ENCODE measurements around the gene SNX24.
A peak's percentile ranks its signal among the peaks of the same experiment; 100 is the strongest.
"Not testable (repeated sequence)": the region's sequence is repeated elsewhere in the genome, so short reads cannot be mapped to it uniquely, and the experiment has no call there.

The SNX24 gene, protein sequence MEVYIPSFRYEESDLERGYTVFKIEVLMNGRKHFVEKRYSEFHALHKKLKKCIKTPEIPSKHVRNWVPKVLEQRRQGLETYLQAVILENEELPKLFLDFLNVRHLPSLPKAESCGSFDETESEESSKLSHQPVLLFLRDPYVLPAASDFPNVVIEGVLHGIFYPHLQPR

DNA sequence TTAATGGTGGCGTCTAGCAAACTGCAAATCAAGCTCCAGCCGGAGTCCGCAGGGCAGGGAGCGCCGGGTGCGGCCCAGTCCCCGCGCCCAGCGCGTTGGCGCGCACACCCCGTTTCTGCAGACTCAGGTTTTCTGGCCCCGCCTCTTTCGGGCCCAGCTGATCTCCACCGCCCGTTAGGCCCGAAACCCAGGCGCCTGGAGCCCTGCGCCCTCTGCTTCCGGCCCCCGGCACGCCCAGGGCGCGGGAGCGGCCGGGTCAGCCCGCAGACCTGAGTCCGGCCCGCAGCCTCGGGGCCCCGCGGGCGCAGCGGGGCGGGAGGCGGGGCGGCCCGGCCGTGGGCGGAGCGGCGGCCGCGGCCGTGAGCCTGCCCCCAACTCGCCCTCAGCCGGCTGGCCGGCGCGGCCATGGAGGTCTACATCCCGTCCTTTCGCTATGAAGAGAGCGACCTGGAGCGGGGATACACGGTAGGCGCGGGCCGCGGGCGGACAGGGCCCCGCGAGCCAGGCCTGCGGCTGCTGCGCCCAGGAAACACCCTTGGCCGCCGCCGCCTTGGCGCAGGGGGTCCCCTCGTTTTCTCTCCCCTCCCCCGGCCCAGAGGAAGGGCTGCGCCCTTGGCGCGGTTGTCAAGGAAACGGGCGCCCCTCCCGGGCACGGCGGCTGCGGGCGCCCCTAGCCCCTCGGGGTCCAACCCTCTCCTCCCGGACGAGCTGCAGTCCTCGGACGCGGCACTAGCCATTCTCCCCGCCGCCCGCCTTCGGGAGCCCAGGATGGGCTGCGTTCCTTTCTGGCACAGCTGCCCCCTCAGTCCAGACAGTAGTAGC is at the start of gene SNX24:
Gene SNX24 (plus strand): TSS at position 385 of the 822 bp plus-strand sequence. CDS start 21 bp downstream, at position 406.
- peak; percentile 61 to 81 for DNase-seq

DNA sequence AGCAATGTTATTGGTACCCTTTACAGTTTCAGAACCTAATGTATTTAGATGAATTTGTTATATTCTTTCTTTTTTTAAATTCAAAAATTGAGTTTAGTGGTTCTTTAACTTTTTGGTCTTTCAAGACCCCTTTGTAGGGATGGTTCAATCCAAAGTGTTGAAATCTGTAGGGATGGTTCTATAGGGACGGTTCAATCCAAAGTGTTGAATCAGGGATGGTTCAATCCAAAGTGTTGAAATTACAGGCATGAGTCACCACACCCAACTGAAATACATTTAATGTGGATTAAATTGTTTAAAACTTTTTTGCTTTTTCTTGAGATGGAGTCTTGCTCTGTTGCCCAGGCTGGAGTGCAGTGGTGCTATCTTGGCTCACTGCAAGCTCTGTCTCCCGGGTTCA is 39.9 kb upstream of the SNX24 start:
- no peak for DNase-seq

DNA sequence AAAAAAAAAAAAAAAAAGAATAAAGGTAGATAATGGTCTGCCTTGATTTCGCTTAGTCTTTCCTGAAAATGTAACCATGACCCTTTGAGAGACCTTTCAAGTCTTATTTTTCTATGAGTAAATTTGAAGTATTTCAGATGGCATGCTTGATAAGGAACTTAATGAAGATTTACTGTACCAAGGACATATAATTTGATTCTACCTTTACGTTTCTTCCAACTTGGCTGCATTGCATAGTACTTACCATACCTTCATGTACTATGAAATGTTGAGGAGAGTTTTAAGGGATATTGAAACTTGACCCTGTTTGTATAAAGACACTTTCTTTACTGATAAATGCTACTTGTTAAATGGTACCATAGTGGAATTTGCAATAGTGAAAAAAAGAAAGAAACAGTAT is 35.0 kb upstream of the SNX24 start:
- DNase-seq, result no peak

DNA sequence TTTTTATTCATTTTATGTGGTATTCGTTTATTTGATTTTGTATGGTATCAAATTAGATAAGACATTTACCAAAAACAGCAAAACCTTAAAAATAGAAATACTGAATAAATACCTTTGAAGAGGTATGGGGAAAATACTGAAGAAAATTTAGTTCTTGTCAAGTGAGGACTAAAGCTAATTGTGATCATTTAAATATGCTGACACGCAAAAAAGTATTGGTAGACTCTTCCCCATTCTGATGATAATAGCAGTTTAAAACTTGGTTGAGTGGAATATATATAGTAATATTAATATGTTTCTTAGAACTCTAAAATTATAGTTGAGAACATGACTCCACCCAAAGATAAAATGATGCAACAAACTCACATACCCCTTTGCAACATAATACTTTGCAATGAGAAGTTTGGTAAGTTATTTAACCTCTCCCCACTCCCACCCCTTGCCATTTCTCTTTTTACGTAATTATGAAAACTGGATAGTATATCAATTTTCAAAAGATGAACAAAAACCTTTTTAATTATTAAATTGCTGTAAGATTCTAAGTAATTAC is 30.1 kb upstream of the SNX24 start:
- DNase-seq, result no peak

DNA sequence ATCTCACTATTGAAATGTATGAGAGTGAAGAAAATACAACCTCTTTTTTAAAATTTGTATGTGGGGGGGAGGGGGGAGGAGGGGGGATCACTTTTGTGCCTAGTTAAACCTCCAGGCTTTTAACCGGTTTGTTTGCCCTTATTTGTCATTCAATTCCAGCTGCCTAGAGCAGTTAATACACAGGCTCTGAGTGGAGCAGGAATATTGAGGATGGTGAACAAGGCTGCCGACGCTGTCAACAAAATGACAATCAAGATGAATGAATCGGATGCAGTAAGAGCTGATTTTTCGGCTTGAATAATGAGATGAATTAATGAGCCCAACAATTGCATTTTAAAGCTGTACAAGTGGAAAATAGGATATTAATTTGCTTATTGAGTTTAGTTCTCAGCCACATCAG is 28.7 kb upstream of the SNX24 start:
- DNase-seq, result no peak

DNA sequence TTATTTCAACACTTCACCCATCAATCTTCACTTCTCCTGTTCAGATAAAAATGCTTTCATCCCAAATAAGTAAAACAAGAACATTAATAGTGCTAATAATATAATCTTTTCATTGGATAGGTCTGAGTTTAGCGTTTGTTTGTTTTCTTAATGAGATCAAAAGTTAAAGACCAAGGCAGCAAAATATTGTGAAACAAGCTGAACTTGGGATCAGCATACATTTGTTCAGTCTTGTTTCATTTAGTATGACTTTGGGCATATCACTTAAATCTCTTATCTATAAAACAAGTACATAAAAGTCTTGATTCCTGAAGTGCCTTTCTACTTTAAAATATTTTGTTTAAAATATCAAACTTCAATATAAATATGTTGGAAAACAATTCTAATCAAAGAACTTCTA is 13.4 kb upstream of the SNX24 start:
- no peak for DNase-seq

DNA sequence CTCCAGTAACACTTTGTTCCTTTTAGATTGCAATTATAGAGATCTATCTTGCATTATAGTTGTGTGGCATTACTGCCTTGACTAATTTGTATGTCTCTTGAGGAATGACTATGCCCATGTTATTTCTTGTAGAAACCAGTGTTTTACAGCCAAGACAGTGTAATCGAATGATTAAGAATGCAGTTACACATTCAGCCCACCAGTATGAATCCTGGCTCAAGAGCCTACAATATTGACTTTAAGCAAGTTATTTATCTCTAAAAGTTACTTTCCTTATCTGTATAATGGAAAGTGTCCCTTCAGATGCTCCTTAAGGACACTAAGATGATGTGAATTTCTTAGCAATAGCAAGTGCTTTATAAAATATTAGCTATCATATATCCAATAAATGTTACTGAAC is 9.7 kb upstream of the SNX24 start:
- DNase-seq, result no peak

DNA sequence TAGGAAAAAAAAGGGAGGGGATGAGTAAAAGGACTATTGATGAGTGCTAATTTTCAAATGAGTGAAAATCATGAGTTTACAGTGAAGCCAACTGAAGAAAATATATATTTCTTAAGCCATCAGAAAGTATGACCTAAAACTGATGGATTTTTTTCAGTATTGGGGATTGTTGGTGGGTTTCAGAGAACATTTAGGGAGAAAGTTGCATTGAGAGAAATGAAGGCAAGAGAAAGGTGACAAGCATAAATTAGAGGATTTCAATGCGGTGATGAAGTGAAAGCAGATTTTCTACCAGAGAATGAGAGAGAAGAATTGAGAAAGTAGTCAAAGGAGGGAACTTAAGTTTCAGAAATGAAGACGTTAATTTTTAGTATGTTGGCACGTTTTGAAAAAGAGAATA is 8.5 kb upstream of the SNX24 start:
- DNase-seq, result no peak

DNA sequence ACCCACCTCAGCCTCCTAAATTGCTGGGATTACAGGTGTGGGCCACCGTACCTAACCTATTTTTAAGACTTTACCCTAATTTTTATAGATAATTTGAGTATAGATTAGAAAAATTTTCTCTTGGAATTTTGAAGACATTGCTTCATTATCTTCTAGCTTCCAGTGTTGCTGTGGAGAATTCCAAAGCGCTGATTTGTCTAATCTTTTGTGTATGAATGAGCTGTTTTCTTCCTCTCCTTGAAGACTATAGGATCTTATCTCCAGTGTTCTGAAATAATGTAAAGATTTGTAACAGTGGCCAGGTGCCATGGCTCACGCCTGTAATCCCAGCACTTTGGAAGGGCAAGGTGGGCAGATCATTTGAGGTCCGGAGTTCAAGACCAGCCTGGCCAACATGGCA is 5.7 kb upstream of the SNX24 start:
- DNase-seq, result no peak

DNA sequence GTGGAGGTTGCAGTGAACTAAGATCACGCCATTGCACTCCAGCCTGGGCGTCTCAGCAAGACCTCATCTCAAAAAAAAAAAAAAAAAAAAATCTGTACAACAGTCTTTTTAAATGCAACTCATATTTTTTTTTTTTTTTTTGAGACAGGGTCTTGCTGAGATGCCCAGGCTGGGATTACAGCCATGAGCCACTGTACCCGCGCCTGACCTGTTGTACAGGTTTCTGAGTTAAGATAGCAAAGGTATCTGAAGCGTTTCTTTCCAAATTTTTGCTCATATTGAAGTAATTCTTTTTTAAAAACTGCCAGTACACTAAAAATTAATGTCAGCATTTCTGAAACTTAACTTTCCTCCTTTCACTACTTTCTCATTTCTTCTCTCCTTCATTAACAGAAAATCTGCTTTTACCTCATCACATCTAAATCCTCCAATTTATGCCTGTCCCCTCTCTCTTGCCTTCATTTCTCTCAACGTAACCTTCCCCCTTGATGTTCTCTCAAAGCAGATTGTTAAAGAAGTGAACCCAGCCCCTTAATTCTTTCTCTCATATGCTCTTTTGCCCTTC is 3.3 kb upstream of the SNX24 start:
- no peak for DNase-seq

DNA sequence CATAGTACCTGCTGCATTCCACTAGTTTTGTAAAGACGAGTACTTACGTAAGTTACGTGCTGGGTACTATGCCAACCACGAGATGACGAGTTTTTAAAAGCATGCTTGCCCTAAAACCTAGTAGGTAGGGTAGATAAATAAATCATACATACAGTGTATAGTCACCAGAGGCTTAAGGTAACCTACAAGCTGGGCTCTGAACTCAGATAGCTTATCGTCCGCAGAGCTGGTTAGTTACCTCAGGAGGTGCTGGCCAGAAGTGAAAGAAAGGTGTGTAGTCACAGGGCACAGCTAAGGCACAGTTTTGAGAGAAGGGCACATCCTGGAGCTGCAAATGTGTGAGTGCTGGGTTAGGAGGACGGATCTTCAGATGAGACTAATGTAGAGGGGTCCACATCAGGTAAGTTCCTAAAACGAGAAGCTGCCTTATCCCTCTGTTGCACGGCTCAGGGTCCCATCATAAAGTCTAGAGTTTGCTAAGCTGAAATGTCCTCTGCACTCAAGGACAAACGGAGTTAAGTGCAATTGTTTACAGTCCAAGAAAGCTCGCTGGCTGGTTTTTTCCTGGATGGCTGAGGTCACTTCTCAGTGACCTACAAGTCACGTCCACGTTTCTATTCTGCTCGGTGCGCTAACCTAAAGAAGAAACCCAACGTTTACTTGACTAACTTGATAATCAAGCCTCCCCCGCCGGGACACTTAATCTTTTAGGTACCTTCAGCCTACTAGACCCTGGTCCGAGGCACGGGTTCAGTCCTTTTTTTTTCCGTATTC is 1.1 kb upstream of the SNX24 start:
- DNase-seq, result peak in 1 of 2 donors; percentile 10

DNA sequence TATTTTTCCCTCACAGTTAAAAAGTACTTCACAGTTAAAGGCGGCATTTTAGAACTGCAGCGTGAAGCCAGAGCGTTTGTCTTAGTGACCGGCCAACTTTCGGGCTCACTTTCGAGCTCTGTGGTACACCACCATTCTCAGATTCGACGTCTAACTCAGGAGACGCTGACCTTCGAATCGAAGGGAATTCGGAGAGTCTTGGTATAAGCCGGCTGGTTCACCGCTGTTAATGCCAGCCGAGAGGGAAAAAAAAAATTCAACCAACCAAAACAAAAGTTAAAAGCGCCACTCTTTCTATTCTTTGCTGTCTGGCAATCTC is 544 bp upstream of the SNX24 start:
- DNase-seq, result no peak

DNA sequence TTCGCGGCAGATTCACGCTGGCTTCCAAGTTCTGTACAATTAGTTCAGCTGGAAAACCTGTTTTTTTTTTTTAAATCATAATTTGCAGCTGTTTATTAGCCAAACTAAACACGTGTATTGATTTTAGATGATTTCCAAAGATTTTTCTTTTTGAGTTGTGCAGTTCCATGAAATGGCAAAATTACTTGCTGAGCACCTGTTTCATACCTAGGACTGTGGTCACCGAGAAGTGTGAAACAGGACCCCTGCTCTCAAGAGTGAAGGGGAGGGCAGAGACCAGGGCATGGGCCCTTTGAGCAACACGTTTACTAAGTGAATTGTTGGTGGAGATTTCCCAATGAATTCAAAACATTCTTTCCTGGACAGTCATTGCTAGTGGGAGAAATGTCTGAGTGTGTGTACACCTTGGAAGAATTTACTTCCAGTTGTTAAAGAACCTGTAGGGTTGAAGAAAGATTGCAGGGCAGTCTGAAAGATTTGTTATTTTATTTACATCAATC is 688 bp downstream of the SNX24 start:
- peak in 1 of 2 donors; percentile 10 for DNase-seq

DNA sequence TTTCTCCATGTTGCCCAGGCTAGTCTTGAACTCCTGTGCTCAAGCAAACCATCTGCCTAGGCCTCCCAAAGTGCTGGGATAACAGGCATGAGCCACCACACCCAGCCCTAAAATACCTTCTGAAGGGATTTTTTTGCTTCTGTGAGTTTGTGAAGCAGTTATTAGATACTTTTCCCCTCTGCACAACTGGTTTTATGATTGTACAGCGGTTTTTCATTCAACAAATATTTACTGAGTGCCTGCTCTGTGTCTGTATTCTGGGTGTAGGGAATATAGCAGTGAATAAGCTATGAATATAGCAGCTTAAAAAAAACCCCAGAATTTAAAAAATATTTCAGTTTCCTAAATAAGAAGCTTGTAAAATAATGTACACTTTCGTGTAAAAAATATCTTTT is 2.3 kb downstream of the SNX24 start:
- DNase-seq, result no peak

DNA sequence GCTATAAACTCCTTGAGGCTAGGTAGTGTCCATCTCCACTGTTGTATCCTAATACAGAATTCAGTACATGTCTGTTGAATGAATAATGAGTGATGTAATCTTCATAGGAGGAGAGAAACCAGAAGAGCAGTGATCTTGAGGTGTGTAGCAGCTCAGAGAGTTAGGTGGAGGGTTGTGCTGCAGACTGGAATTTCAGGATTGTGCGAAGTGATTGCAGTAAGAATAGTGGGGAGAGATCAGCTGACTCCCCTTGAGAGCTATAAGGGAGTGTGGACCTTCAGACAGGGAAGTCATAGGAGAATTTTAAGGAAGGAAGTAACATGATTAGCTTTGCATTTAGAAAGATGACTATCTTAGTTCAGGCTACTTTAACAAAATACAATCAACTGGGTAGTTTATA is 4.4 kb downstream of the SNX24 start:
- DNase-seq, result no peak

DNA sequence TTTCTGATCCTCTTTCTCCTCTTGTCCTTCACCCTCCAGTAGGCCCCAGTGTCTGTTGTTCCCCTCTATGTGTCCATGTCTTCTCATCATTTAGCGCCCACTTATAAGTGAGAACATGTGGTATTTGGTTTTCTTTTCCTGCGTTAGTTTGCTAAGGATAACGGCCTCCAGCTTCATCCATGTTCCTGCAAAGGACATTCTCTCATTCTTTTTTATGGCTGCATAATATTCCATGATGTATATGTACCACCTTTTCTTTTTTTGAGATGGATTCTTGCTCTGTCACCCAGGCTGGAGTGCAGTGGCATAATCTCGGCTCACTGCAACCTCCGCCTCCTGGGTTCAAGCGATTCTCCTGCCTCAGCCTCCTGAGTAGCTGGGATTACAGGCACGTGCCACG is 12.1 kb downstream of the SNX24 start:
- DNase-seq, result not testable (repeated sequence)

DNA sequence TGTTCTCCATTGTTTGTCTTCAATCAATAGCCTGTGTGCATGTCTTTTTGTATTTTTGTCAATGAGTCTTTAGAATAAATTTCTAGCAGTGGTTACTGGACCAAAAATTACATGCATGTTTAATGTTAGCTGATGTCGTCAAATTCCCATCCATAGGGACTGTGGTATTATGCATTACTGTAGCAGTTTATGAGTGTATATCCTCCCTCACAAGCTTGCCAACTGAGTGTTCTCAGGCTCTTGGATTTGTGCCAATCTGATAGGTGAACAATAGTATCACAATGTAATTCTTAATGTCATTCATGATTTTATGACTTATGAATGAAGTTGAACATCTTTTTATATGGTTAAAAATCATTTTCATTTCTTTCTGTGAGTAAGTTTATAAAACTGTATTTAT is 13.0 kb downstream of the SNX24 start:
- DNase-seq, result no peak

DNA sequence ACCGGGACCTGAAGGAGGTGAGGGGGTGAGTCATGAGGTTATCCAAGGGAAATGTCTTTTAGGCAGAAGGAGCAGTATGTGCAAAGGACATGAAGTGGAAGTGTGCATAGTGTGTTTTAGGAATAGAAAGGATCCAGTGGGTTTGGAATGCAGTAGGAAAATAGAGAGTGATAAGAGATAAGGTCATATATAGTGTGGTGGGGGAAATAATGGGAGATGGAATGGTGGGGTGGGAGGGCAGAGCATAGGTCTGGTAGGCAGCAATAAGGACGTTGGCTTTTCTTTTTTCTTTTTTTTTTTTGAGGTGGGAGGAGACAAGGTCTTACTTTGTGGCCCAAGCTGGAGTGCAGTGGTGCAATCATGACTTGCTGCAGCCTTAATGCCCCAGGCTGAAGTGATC is 17.8 kb downstream of the SNX24 start:
- no peak for DNase-seq

DNA sequence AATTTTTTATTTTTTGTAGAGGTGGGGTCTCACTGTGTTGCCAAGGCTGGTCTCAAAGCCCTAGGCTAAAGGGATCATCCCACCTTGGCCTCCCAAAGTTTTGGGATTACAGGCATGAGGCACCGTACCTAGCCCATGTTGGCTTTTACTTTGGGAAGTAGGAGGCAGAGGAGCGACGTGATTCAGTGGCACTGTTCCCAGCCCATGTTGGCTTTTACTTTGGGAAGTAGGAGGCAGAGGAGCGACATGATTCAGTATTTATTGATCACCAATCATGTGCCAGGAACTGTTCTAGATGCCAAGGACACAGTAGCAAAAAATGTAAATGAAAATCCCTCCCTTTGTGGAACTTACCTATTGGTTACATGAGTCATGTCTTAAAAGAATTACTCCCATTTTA is 18.3 kb downstream of the SNX24 start:
- DNase-seq, result no peak

DNA sequence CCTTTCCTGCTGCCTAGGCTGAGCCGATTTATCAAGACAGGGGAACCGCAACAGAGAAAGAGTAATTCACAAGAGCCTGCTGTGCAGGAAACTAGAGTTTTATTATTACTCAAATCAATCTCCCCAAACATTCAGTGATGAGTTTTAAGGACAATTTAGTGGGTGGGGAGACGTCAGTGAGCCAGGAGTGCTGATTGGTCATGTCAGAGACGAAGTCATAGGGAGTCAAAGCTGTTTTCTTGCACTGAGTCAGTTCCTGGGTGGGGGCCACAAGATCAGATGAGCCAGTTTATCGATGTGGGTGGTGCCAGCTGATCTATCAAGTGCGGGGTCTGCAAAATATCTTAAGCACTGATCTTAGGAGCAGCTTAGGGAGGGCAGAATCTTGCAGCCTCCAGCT is 19.0 kb downstream of the SNX24 start:
- DNase-seq, result no peak

DNA sequence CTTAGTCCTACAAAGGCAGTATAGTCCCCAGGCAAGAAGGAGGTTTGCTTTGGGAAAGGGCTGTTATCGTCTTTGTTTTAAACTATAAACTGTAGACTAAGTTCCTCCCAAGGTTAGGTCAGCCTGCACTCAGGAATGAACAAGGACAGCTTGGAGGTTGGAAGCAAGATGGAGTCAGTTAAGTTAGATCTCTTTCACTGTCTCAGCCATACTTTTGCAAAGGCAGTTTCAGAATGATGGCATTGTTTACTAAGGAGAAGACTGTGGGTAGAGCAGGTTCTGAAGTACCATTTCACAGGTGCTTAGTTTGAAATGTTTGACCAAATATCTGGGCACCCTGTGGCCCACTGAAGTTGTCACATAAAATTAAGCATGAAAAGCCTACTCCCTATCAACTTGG is 19.4 kb downstream of the SNX24 start:
- DNase-seq, result no peak

DNA sequence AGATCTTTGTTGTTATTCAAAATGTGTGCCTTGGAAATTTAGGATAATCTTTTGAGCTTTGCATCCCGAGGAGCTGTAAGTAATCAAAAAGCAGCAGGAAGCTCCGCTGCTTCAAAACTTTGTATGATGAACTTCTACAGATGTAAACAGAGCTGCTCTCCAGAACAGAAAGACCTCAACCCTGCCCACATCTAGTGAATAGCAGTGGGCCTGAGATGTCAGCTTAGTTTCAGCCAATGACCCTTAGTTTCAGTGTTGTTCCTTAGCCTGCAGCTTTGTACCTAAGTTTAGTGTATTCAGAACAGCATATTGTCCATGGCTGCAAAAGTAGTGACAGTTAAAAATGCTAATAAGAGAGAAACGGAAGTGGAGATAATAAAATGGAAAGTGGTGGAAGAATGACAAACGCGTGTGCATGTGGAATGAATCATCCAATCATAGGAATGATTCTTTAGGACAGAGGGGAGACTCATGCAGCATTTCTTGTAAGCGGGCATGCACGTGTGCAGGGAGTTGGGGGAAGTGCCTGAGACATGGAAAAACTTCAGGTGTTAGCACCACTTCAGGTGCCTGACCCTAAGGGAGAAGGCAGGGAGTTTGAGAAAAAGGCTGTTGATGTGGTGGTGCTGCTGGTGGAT is 24.9 kb downstream of the SNX24 start:
- DNase-seq, result no peak

DNA sequence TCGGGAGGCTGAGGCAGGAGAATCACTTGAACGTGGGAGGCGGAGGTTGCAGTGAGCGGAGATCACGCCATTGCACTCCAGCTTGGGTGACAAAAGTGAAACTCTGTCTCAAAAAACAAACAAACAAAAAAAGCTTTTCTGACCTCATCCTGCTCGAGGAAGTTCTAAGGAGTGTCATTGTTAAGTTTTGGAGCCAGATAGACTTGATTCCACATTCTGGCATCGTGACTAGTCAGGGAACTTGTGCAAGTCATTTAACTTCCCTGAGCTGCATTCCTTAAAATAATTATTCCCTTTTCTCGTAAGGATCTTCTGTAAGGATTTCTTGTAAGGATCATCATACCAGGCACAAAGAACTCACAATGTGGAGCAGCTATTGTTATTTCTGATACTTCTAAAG is 26.2 kb downstream of the SNX24 start:
- no peak for DNase-seq

All from CD4-positive, alpha-beta T cell treated with Interferon alpha-2 for 1 hour (primary cell).